GM12878 (cell line): ENCODE measurements around the gene SLC25A45. TPM values are rescaled to one million over a fixed set of nuclear protein-coding genes. Genes with fewer than 3 reads are reported as not detected.

ENCODE experiments used
- BACH1 ChIP-seq: fragments of 450-650 bp; IDR thresholded peaks from 2 replicates; pipeline ENCODE4 v1.6.1; 2017; ENCODE audit warnings: mild to moderate bottlenecking, borderline replicate concordance
- BHLHE40 ChIP-seq, 2 experiments: fragments of 450-650 bp in 1 of 2; IDR thresholded peaks; 2 replicates each; pipeline ENCODE4 v1.6.1; 2011 to 2017; ENCODE audit warnings: low read depth in 2 of 2, borderline replicate concordance in 1 of 2, improper control_type of control experiment in 1 of 2, low read length in 1 of 2, mild to moderate bottlenecking in 1 of 2
- CHD2 ChIP-seq: IDR thresholded peaks from 2 replicates; pipeline ENCODE4 v1.6.1; 2011; ENCODE audit warnings: low read depth, low read length, improper control_type of control experiment, borderline replicate concordance
- ESRRA ChIP-seq: IDR thresholded peaks from 2 replicates; pipeline ENCODE4 v1.6.1; 2012; ENCODE audit warnings: mild to moderate bottlenecking, low read length, improper control_type of control experiment
- FOS ChIP-seq: IDR thresholded peaks from 3 replicates; pipeline ENCODE4 v1.6.1; 2011; ENCODE audit warnings: borderline replicate concordance; ENCODE audit not compliant: insufficient read length; ENCODE audit errors: extremely low read depth
- IKZF1 ChIP-seq: fragments of 450-650 bp; conservative IDR thresholded peaks from 2 replicates; pipeline ENCODE4 v1.6.1; 2017; ENCODE audit warnings: antibody characterized with exemption, mild to moderate bottlenecking
- NBN ChIP-seq: fragments of 450-650 bp; IDR thresholded peaks from 2 replicates; pipeline ENCODE4 v1.6.1; 2016
- PML ChIP-seq: IDR thresholded peaks from 2 replicates; pipeline ENCODE4 v1.6.1; 2012; ENCODE audit warnings: low read length, inconsistent platforms
- POLR2AphosphoS5 ChIP-seq: IDR thresholded peaks from 2 replicates; pipeline ENCODE4 v1.6.1; 2011; ENCODE audit warnings: mild to moderate bottlenecking, low read length, inconsistent platforms
- SIN3A ChIP-seq: IDR thresholded peaks from 2 replicates; pipeline ENCODE4 v1.6.1; 2012; ENCODE audit warnings: low read depth, low read length, improper control_type of control experiment
- SPI1 ChIP-seq: IDR thresholded peaks from 2 replicates; pipeline ENCODE4 v1.6.1; 2011; ENCODE audit warnings: low read depth, mild to moderate bottlenecking, low read length, moderate library complexity, borderline replicate concordance; ENCODE audit not compliant: insufficient read depth
- ZBTB40 ChIP-seq: fragments of 450-650 bp; IDR thresholded peaks from 2 replicates; pipeline ENCODE4 v1.6.1; 2016; ENCODE audit warnings: mild to moderate bottlenecking, moderate library complexity, borderline replicate concordance
- ZNF217 ChIP-seq: fragments of 450-650 bp; IDR thresholded peaks from 2 replicates; pipeline ENCODE4 v1.6.1; 2017; ENCODE audit warnings: antibody characterized with exemption, mild to moderate bottlenecking
- ZNF24 ChIP-seq: fragments of 450-650 bp; IDR thresholded peaks from 2 replicates; pipeline ENCODE4 v1.6.1; 2017; ENCODE audit warnings: antibody characterized with exemption, mild to moderate bottlenecking
- ZZZ3 ChIP-seq: IDR thresholded peaks from 2 replicates; pipeline ENCODE4 v1.6.1; 2011; ENCODE audit warnings: low read depth; ENCODE audit not compliant: control insufficient read depth, insufficient read length
- polyA plus RNA-seq, 11 experiments: library from polyadenylated mRNA; depleted of rRNA in 4 of 11; unstranded in 6 of 11; stranded (reverse) in 5 of 11; fragments of >200 nt; fragmentation: Nextera tagmentation in 4 of 11; fragmentation: Illumina TruSeq in 1 of 11; extraction: Ambion mirVana in 4 of 11; extraction: Trizol in 1 of 11; gene quantifications; 1 replicate in 1 of 11; 2 replicates in 10 of 11; pipeline versions ENCODE4 v1.2.1 to v1.2.3, GENCODE V29; 2011 to 2016; ENCODE audit warnings: inconsistent platforms in 2 of 11, missing spikeins in 2 of 11, low read depth in 1 of 11
- total RNA-seq, 4 experiments: library from RNA; depleted of rRNA in 3 of 4; stranded (reverse); fragments of >200 nt in 3 of 4; fragmentation: Illumina TruSeq in 1 of 4; extraction: Trizol in 1 of 4; gene quantifications; 2 replicates each; pipeline versions ENCODE4 v1.2.1 to v1.2.3, GENCODE V29; 2013 to 2021
- TF ChIP-seq, protein P1 (sequence below): fragments of 450-650 bp; IDR thresholded peaks from 2 replicates; pipeline ENCODE4 v1.6.1; 2014; ENCODE audit warnings: mild to moderate bottlenecking

The SLC25A45 gene
- total and polyA plus RNA-seq, 10 of the 15 experiments (the other 5 are each of a cell fraction or from before 2014, with no cell fraction given), result 4.1 to 35.2 (median 20.3) TPM

DNA sequence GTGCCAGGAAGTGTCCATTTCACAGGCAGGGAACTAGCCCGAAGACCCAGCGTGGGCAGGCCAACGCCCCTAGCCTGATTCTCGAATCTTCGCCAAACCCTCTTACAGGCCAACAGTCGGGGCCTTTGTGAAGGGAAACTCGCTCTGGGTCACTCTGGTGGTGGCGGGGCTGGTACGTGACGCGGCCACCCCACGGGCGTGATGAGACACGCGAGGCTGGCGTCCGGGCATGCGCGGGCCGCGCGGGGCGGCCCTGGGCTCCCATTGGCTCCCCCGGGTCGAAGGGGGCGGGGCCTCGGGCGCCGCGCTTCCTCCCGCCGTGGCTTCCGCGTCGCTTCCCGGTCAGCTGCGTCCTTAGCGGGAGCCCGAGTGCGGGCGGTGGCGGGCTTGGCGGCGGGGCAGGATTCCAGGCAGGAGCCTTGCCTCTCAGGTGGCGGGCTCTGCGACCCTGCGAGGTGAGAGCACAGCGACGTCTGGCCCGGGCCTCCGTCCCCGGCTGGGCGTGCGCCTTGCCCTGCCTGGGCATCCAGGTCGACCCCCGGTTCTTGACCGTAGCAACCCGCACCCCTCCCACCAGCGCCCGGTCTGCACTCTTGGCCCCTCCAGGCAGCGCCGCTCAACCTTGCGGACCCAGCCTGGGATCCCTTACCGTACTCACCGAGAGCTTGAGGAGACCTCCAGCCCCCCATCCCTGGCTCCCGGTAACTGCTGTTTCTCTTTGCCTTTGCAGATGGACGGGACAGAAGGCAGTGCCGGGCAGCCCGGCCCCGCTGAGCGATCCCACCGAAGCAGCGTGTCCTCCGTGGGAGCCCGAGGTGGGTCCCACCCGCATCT lies 4.1 kb upstream of the SLC25A45 start, which contains the start of gene FRMD8 (continued):
- TF ChIP-seq SPI1 (peak; percentile 48), IKZF1 (peak; percentile 91), ZNF217 (peak; percentile 74), ZZZ3 (no peak), PML (peak; percentile 60; the same call in 1 of the 2 replicates), ZNF24 (0 out of 2 replicates have a peak, but pooled peaks have one; percentile 5), ESRRA (no peak), ZBTB40 (no peak), NBN (0 out of 2 replicates have a peak, but pooled peaks have one; percentile 29), FOS (no peak), BACH1 (peak; percentile 99), SIN3A (peak; percentile 84; the same call in 1 of the 2 replicates), POLR2AphosphoS5 (peak; percentile 84), BHLHE40 (IDR thresholded peaks at IDR 0.05; ENCODE audit: borderline replicate concordance in 1 of 2, low read depth in 2 of 2, low read length in 1 of 2) (peak; percentile 87 to 95), CHD2 (peak; percentile 60; the same call in 1 of the 2 replicates)
- TF ChIP-seq, protein P1, sequence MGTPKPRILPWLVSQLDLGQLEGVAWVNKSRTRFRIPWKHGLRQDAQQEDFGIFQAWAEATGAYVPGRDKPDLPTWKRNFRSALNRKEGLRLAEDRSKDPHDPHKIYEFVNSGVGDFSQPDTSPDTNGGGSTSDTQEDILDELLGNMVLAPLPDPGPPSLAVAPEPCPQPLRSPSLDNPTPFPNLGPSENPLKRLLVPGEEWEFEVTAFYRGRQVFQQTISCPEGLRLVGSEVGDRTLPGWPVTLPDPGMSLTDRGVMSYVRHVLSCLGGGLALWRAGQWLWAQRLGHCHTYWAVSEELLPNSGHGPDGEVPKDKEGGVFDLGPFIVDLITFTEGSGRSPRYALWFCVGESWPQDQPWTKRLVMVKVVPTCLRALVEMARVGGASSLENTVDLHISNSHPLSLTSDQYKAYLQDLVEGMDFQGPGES, result 0 out of 2 replicates have a peak, but pooled peaks have one; percentile 28
